ENCODE data around the gene HOXA4. TPM values are rescaled to one million over a fixed set of nuclear protein-coding genes. Genes with fewer than 3 reads are reported as not detected.

Gene HOXA4
- total and polyA plus RNA-seq, 10 of the 15 experiments (the other 5 are each of a cell fraction or from before 2014, with no cell fraction given): 0.07 TPM; not detected in 9

DNA sequence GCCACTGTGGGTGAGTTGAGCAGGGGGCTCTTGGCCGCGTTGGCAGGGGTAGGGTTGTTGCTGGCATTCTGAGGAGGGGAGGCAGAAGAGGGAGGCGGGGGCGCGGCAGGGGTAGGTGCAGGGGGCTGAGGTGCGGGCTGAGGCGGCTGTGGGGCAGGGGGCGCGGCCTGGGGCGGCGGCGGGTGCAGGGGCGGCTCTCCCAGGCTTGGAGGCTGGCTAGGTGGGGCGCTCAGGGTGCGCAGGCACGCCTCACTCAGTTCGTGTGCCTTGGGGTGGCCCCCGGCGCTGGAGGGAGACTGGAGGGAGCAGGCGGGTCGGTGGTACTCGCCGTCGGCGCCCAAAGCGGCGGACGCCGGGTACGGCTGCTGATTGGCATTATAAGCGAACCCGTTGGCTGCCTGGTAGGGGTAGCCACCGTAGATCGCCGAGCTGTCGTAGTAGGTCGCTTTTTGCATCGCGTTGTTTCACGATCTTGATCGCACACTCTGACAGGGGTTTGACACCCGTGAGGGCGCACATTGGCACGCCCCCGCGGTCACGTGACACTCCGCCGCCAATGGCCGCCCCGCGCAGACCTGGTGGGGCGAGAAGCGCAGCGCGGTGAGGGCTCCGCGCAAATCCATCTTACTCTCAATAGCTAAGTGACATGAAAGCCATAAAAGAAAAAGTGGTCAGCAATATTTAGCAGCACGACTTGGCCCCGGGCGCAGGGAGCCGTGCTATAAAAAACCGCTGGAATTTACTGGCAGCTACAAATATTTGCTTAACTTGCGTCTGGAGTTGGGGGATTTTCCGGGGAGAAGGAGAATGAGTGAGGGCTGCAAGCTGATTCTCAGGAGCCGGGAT, 20.1 kb downstream of the HOXA4 start:
- SMC1A ChIA-PET (ENCODE audit: uncharacterized antibody, unreplicated experiment): no interaction called here
- no peak overlapping the region for H3K4me2 ChIP-seq (ENCODE audit: control insufficient read depth, insufficient read depth)

More for the DNA sequence above, 20.1 kb downstream of the HOXA4 start:
- Histone ChIP-seq H3K4me3 (no peak overlapping the region), H3K27ac (ENCODE audit: control insufficient read depth, insufficient read depth) (no peak overlapping the region), H3K9ac (ENCODE audit: control insufficient read depth, insufficient read depth, low read length) (no peak overlapping the region), H3K27me3 (replicated peaks in 1 of 2; ENCODE audit: control insufficient read depth in 2 of 2, insufficient read depth in 2 of 2, low read length in 1 of 2) (no peaks in the 10 kb centered on the region; a peak in 1 of 4 replicates), H4K20me1 (ENCODE audit: control insufficient read depth, insufficient read depth) (no peaks in the 10 kb centered on the region), H3K4me1 (ENCODE audit: control insufficient read depth, insufficient read depth, low read length) (no peaks in the 10 kb centered on the region), H3K79me2 (ENCODE audit: control insufficient read depth, insufficient read depth, low read length) (no peaks in the 10 kb centered on the region), H2AFZ (ENCODE audit: control insufficient read depth, low read depth, low read length) (no peak overlapping the region), H3K9me3 (replicated peaks; ENCODE audit: control insufficient read depth, insufficient read depth, low read length) (no peaks in the 10 kb centered on the region; the same call in 2 of the 3 replicates), H3K36me3 (ENCODE audit: control insufficient read depth in 2 of 2, insufficient read depth in 2 of 2, low read length in 1 of 2) (no peaks in the 10 kb centered on the region)
- FAIRE-seq (no peak), DNase-seq (ENCODE audit: low read depth, low spot score) (no peak), ATAC-seq (no peak)
- in situ Hi-C loops (cut with MboI): no loop called here
- TF ChIP-seq ZNF217 (IDR thresholded peaks at IDR 0.05) (no peak), BCL3 (IDR thresholded peaks at IDR 0.05; ENCODE audit: borderline replicate concordance, insufficient read depth, low read depth, low read length, poor library complexity, severe bottlenecking) (peak; percentile 66)
- RAD21 ChIA-PET (ENCODE audit: unreplicated experiment): no interaction called here
- no TSS peak for BruUV-seq (replicated peaks)
- intact Hi-C loops (cut with micrococcal nuclease; ENCODE audit: unreplicated experiment): no loop called here
- POLR2A ChIA-PET: no interaction called here
- CTCF ChIA-PET: no interaction called here
- WGBS (ENCODE audit: insufficient coverage, insufficient replicate concordance, low lambda C conversion rate, missing lambda C conversion rate): 81% methylated on average over 51 of the region's 66 CpGs
